UCSD-AML1 (cell line): ENCODE results near the gene PCBP2.
"Not testable (repeated sequence)": the region's sequence is repeated elsewhere in the genome, so short reads cannot be mapped to it uniquely, and the experiment has no call there.

Experiments
- DNase-seq: peaks from one replicate; lab custom pipeline; 2025; ENCODE audit not compliant: unreplicated experiment; lab: John Stamatoyannopoulos, UW

Gene PCBP2

DNA sequence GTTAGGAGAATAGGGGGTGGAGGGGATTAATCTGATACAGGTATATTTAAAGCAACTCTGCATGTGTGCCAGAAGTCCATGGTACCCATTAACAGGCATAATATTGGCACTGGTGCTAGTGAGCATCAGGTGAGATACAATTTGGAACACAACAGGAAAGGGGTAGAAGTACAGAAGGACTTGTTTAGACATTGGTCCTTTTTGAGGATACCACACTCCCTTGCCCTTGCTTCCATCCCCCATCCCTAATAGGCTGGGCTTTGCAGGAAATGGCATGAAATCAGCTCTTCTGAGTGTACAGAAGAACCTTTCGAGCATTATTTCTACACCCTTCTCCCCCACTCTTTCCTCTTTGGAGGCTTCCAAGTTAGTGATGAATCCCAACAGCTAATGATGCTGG, 16.4 kb downstream of the PCBP2 start:
- no peak for DNase-seq

- no peak for DNase-seq
Measured at GRCh38 chr12:53472056-53472582, 20.2 kb downstream of the PCBP2 start.

- no peak for DNase-seq
Measured at GRCh38 chr12:53474077-53474476, 22.2 kb downstream of the PCBP2 start.

DNA sequence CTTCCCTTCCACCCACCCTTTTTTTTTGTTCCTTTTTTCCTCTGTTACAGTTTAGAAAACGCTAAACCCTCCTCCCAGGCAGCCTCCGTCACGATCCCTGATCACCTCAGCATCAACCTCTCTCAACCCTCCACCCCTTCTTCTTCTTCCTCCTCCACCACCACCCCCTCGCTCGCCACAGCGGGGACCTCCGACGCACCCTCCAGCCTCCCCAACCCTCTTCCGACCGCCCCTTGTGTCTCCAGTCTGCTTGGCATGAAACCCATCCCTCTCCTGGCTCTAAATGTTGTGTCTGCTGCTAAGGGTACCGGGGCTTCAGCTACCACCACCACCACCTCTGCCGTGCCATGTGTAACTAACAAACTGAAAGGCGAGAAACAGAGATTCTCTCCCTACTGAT, 22.9 kb downstream of the PCBP2 start:
- DNase-seq, result no peak

DNA sequence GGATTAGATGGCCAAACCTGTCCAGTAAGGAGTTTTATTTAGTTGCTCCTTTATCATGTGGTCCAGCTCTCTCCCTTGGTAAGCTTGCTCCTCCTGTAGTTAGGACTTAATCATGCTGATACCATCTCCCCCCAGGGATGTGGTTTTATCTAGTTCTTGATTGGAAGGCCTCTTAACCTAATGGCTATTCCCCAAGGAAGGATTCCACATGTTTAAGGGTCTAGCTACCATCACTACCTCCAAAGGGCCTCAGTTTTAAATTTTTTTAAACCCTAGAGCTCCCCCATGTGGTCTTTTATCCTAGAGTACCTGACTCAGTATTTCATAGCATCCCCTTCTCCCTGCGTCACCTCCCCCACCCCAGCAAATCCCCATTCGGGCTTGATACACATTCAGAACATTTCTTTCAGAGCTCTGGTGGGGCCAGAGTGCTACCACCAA, 24.9 kb downstream of the PCBP2 start:
- DNase-seq, result no peak

DNA sequence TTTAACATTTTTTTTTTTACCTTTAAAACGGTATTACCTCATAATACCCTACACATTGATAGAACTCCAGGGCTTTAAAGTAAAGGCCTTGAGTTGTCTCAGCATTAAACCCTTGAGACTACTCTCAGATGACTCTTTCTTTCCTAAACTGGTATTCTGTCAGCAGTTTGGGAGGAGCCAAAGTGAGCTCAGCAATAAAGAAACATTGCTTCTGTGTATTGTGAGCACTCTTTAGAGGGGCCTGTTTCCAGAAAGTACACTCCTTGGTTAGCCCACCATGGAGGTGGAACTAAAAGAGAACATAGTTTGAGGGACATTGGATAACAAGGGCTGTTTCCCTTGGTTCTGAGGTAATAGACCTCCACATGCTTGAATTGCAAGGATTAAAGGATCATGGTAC, 27.0 kb downstream of the PCBP2 start:
- no peak for DNase-seq

DNA sequence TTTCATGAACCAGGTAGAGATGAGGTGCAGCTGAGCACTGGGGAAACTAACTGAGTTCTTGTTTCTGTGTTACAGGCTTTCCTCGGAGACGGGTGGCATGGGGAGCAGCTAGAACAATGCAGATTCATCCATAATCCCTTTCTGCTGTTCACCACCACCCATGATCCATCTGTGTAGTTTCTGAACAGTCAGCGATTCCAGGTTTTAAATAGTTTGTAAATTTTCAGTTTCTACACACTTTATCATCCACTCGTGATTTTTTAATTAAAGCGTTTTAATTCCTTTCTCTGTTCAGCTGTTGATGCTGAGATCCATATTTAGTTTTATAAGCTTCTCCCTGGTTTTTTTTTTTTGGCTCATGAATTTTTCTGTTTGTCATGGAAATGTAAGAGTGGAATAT, 27.4 kb downstream of the PCBP2 start:
- DNase-seq, result no peak

DNA sequence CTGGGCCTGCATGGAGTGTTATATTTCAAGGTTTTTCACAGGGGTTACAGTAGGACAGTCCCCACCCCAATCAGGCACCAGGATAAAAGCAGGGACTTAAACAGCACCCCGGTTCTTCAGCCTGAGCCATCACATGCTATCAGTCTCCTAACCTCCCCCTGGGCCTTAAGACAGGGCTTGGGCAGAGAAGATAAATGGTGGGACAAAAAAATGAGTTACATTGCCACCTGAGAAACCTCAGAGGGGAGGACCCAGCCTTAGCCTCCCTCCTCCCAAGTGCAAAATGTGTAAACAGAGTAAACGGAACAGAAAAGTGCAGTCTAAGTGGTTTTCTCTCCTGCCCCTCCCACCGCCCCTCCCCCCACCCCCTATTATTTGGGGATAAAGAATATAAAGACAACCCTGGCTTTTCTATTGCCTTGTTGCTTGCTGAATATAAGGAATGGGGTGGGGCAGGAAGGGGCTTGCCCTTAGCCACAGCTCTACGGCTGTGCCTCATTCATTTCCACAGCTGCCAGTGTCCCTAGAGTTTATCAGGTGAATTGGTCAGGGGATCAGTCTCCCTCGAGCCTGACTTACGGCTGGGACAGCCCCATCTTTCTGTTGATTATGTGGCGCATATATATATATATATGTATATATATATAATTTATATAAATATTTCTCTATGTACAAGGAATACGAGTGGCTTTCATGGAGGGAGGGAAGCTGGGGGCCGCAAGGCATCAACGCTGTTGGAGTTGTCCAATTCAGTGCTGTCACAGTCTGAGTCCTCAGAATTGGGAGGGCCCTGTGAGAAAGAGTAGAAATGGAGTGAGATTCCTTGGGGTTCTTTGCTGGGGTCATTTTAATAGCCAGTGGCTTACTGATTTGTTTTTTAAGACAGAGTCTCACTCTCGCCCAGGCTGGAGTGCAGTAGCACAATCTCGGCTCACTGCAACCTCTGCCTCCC, 28.9 kb downstream of the PCBP2 start:
- no peak for DNase-seq

DNA sequence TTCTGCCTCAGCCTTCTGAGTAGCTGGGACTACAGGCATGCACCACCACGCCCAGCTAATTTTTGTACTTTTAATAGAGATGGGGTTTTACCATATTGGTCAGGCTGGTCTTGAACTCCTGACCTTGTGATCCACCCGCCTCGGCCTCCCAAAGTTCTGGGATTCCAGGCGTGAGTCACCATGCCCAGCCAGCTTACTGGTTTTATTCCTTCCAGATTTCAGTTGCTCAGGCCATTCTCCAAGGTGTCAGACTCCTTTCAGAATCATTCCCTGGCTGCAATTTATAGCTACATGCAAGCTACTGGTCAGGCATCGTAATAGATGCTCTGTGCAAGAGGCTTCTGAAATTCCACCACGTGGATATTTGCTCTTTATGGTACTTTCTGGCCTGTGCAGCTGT, 29.6 kb downstream of the PCBP2 start:
- DNase-seq, result not testable (repeated sequence)

GRCh38 chr12:53481939-53482586, 30.2 kb downstream of the PCBP2 start:
- DNase-seq, result no peak

DNA sequence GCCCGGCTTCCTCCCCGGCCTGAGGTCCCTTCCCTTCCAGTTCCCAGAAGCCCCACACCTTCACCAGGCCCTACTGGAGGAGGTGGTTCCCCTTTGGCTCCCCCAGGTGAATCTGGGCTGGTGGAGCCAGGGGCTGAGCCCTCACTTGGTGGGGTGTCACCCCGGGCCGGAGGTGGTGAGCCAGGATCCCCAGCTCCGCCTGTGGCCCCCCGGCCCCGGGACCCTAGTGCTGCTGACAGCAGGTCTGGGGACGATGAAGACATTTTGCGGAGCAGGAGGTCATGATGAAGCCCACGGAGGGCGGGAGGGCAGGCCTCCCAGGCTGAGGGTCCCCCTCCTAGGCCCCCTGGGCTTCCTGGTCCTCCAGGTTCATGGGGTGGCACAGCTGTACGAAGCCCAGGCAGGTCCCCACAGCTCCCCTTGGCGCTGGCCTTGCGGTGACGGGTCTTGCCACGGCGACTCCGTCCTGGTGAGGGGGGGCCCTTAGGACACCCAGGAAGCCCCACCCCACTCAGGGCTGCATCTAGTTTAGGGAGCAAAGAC, 30.8 kb downstream of the PCBP2 start:
- DNase-seq, result no peak

DNA sequence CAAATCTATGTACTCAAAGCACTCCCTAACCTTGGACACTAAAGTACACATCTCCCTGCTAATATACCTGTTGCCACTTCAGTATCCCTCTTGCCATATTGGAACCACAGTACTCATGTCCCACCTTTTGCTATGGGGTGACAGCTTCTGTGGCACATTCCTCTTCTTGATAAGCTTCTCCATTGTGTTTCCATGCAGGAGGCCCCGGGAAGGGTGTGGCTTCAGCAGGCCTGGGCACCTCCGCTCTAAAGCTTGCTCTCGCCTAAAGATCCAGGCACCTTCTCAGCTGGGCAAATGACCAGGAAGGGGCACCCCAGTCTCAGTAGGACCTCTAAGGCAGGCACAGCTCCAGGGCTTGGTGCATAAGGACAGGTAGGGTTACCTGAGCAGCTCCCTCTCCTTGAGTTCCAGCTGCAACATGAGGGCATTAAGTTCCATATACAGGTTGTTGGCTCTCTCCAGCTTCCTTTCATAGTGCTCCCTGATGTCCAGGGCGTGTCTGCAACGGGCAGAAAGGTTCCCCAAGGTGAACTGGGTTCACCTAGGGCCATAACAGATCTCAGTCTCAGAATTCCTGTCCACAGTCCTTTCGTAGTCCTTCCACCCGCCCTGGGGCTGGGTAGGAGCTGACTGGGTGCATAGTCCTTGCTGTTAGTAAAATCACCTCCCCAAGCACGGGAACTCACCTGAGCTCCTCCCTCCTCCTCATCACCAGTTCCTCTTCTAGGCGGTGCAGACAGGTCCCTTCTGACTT, 31.5 kb downstream of the PCBP2 start:
- no peak for DNase-seq

DNA sequence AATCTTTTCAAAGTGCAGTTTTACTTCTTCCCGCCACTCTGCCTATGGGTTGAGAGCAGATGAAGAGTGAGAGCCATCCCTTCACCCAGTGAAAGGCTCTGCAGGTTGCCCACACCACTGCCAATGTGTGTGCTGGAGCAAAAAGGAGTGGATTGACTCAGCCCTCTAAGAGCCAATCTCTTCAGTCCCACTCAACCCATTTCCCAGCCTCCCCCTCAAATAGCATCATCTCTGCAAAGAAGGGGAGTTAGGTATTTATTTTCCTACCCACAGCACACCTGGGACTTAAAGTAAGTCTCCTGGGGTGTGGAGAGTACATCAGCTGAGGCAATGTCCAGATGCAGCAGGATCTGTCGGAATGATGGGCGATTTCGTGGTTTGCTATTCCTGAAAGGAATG, 32.1 kb downstream of the PCBP2 start:
- DNase-seq, result no peak

DNA sequence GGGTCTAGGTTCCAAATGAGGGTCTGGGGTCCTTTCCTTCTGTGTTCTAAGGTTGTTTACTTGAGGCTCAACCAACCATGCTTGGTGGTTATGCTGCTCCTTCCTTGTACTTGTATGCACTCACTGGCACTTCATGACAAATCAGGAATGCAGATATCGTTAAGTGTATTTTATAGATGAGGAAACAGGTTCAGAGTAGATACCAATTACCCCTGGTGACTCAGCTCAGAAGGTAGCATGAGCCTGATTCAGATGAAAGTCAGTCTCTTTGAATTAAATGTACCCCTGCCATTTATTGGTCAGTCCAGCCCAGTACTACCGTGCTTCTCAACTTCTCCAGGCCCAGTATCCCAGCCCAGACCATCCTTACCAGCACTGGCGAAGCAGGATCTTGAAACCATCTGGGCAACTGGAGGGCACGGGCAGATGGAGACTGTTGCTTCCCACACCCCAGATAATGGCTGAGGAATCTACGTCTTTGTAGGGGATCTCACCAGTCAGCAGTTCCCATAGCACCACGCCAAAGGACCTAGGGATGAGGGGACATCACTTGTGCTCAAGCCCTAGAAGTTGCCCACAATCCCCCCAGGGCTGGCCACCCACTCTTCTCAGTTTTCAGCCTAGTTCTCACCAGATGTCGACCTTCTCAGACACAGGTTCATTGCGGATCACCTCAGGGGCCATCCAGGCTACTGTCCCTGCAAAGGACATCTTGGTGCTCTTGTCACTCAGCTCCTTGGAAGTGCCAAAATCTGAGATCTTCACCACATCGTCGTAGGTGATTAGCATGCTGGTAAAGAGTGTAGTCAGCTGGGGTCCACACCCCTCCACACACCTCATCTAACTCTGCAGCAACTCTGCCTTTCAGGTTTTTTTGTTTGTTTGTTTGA, 33.0 kb downstream of the PCBP2 start:
- no peak for DNase-seq

DNA sequence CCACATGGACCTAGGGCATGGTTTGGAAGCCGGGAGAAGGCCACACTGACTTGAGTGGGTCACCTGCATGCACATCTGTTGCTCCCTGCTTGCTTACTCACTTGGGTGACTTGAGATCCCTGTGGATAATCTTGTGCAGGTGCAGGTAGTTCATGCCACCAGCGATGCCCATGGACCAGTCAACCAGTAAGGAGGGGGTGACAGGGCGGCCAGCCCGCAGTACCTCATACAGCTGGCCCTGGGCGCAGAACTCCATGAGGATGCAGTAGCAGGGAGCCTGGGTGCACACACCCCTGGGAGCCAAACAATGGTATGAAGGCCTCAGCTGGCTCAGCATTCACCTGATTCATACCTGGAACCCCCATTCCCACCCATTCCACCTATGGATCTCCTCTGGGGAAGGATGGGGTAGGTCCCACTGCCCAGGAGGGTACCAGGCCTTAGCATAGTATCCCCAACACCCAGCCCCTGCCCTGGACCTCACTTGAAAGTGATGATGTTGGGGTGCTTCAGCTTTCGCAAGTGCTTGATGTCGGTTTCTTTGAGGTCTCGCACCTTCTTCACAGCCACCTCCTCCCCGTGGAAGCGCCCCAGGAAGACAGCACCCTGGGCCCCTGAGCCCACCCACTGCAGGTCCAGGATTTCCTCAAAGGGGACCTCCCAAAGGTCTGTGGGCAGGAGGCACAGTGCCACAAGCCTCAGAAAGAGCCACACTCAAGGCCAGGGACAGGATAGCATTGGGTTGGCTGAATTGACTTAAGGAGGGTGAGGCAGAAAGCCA, 34.2 kb downstream of the PCBP2 start:
- DNase-seq, result no peak

- no peak for DNase-seq
Measured at GRCh38 chr12:53486736-53487487, 35.0 kb downstream of the PCBP2 start.

- no peak for DNase-seq
Measured at GRCh38 chr12:53489242-53489864, 37.5 kb downstream of the PCBP2 start.

DNA sequence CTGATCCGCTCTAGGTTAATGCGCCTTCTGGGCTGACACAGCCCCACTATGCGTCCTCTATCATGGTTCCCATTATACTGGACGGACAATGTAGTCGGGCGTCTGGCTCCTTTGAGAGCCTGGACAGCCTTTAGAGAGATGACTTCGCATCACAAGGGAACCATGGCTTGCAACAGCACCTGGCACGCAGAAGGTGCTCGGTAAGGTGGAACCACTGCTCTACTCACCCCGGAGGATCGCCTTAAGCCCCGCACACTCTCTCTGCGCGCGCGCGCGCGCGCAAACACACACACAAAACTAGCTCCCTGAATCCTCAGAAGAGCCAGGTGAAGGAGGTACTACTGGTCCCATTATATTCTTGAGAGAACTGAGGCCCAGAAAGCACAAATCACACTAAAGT, 40.3 kb downstream of the PCBP2 start:
- DNase-seq, result no peak
